HL-60 (cell line): Measurements from ENCODE around the gene CHI3L1.

Source experiments
- GABPA ChIP-seq: IDR thresholded peaks from 2 replicates; pipeline ENCODE4 v1.6.1; 2012; ENCODE audit warnings: low read depth
- POLR2AphosphoS5 ChIP-seq: IDR thresholded peaks from 2 replicates; pipeline ENCODE4 v1.6.1; 2012; ENCODE audit warnings: low read depth
- TF ChIP-seq, protein P1 (sequence below): IDR thresholded peaks from one replicate; pipeline ENCODE4 v1.5.1; 2011; ENCODE audit warnings: low read length, control low read depth, inconsistent platforms; ENCODE audit not compliant: insufficient read depth
- TF ChIP-seq, protein P2 (sequence below): IDR thresholded peaks from 2 replicates; pipeline ENCODE4 v1.6.1; 2012; ENCODE audit warnings: low read depth; ENCODE audit not compliant: insufficient replicate concordance

DNA sequence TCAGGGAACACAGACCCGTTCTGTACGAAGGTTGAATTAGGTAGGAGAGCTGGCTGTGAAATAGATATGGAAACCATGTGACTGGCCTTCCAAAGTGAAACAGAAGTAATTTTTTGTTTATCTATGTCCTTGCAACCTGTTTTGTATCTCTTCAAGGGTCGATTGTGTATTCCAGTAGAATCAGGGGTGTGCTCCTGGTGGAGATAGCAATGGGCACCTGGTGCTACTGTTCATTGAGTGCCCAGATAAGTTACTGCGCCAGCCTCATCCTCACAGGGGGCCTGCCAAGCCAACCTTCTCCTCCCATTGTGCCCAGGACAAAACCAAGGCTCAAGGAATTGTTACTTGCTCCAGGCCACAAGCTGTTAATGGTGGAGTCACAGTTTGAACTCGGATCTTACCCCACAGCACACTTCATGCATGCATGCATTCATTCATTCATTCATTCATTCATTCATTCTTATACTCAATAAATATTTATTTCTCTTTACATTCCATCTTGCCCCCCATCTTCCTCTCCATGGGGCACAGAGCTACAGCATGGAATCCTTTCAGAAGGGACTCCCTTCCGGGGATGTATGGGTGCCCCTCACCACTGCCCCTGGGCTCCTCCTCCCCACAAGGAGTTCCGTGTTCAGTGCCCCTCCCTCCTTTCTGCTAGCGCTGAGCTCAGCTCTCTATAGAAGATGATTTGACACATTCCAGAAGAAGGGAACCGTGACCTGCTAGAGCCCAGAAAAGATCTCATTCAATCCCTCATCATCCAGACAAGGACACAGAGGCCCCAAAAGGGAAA lies 34.9 kb downstream of the CHI3L1 start:
- TF ChIP-seq, protein P1, sequence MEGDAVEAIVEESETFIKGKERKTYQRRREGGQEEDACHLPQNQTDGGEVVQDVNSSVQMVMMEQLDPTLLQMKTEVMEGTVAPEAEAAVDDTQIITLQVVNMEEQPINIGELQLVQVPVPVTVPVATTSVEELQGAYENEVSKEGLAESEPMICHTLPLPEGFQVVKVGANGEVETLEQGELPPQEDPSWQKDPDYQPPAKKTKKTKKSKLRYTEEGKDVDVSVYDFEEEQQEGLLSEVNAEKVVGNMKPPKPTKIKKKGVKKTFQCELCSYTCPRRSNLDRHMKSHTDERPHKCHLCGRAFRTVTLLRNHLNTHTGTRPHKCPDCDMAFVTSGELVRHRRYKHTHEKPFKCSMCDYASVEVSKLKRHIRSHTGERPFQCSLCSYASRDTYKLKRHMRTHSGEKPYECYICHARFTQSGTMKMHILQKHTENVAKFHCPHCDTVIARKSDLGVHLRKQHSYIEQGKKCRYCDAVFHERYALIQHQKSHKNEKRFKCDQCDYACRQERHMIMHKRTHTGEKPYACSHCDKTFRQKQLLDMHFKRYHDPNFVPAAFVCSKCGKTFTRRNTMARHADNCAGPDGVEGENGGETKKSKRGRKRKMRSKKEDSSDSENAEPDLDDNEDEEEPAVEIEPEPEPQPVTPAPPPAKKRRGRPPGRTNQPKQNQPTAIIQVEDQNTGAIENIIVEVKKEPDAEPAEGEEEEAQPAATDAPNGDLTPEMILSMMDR: no peak
- no peak for TF ChIP-seq POLR2AphosphoS5
- TF ChIP-seq, protein P2, sequence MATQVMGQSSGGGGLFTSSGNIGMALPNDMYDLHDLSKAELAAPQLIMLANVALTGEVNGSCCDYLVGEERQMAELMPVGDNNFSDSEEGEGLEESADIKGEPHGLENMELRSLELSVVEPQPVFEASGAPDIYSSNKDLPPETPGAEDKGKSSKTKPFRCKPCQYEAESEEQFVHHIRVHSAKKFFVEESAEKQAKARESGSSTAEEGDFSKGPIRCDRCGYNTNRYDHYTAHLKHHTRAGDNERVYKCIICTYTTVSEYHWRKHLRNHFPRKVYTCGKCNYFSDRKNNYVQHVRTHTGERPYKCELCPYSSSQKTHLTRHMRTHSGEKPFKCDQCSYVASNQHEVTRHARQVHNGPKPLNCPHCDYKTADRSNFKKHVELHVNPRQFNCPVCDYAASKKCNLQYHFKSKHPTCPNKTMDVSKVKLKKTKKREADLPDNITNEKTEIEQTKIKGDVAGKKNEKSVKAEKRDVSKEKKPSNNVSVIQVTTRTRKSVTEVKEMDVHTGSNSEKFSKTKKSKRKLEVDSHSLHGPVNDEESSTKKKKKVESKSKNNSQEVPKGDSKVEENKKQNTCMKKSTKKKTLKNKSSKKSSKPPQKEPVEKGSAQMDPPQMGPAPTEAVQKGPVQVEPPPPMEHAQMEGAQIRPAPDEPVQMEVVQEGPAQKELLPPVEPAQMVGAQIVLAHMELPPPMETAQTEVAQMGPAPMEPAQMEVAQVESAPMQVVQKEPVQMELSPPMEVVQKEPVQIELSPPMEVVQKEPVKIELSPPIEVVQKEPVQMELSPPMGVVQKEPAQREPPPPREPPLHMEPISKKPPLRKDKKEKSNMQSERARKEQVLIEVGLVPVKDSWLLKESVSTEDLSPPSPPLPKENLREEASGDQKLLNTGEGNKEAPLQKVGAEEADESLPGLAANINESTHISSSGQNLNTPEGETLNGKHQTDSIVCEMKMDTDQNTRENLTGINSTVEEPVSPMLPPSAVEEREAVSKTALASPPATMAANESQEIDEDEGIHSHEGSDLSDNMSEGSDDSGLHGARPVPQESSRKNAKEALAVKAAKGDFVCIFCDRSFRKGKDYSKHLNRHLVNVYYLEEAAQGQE: no peak
- TF ChIP-seq GABPA: no peak
